ENCODE data around the gene TMOD2.

The TMOD2 gene

GRCh38 chr15:51754267-51754666 lies 2.9 kb downstream of the TMOD2 start:
- no peak for DNase-seq (ENCODE audit: low read depth, low spot score)
- no peak overlapping the region for H3K27ac ChIP-seq (ENCODE audit: low read length)
- H3K4me1 ChIP-seq (ENCODE audit: control insufficient read depth, insufficient read depth, low read length): peaks cover 1% of the 10 kb centered on the region; the same call in 1 of the 2 replicates
- H3K9me3 ChIP-seq (ENCODE audit: control insufficient read depth, insufficient read depth, low read length): no peaks in the 10 kb centered on the region
- no CpG with 5 or more reads among the region's 2 CpGs for WGBS (ENCODE audit: insufficient coverage, insufficient read length)
- H3K36me3 ChIP-seq (ENCODE audit: control insufficient read depth, insufficient read depth, low read length): no peaks in the 10 kb centered on the region
- no peak overlapping the region for H3K4me3 ChIP-seq (ENCODE audit: low read length)
- H3K27me3 ChIP-seq (ENCODE audit: control insufficient read depth, insufficient read depth, low read length): peaks cover 22% of the 10 kb centered on the region

GRCh38 chr15:51755790-51756189 lies 4.4 kb downstream of the TMOD2 start:
- no peak overlapping the region for H3K27ac ChIP-seq (ENCODE audit: low read length)
- H3K4me3 ChIP-seq (ENCODE audit: low read length): no peak overlapping the region
- WGBS (ENCODE audit: insufficient coverage, insufficient read length): no CpG with 5 or more reads among the region's 4 CpGs
- H3K27me3 ChIP-seq (ENCODE audit: control insufficient read depth, insufficient read depth, low read length): peaks cover 8% of the 10 kb centered on the region; the same call in 1 of the 2 replicates
- no peak for DNase-seq (ENCODE audit: low read depth, low spot score)
- no peaks in the 10 kb centered on the region for H3K36me3 ChIP-seq (ENCODE audit: control insufficient read depth, insufficient read depth, low read length)
- no peaks in the 10 kb centered on the region for H3K9me3 ChIP-seq (ENCODE audit: control insufficient read depth, insufficient read depth, low read length)
- peaks cover 1% of the 10 kb centered on the region; the same call in 1 of the 2 replicates for H3K4me1 ChIP-seq (ENCODE audit: control insufficient read depth, insufficient read depth, low read length)

- Histone ChIP-seq H3K4me1 (ENCODE audit: control insufficient read depth, insufficient read depth, low read length) (peaks cover 1% of the 10 kb centered on the region; the same call in 1 of the 2 replicates), H3K4me3 (ENCODE audit: low read length) (no peak overlapping the region), H3K9me3 (ENCODE audit: control insufficient read depth, insufficient read depth, low read length) (no peaks in the 10 kb centered on the region), H3K27ac (ENCODE audit: low read length) (no peak overlapping the region), H3K36me3 (ENCODE audit: control insufficient read depth, insufficient read depth, low read length) (no peaks in the 10 kb centered on the region), H3K27me3 (ENCODE audit: control insufficient read depth, insufficient read depth, low read length) (peaks cover 6% of the 10 kb centered on the region; the same call in 1 of the 2 replicates)
- WGBS (ENCODE audit: insufficient coverage, insufficient read length): no CpG with 5 or more reads among the region's 4 CpGs
- no peak for DNase-seq (ENCODE audit: low read depth, low spot score)
Observed at GRCh38 chr15:51756482-51756881, 5.1 kb downstream of the TMOD2 start.

- WGBS (ENCODE audit: insufficient coverage, insufficient read length): no CpG with 5 or more reads among the region's 2 CpGs
Observed at GRCh38 chr15:51757450-51757849, 6.1 kb downstream of the TMOD2 start.

GRCh38 chr15:51758645-51759044 lies 7.2 kb downstream of the TMOD2 start:
- Histone ChIP-seq H3K27me3 (ENCODE audit: control insufficient read depth, insufficient read depth, low read length) (no peaks in the 10 kb centered on the region), H3K4me1 (ENCODE audit: control insufficient read depth, insufficient read depth, low read length) (no peaks in the 10 kb centered on the region), H3K36me3 (ENCODE audit: control insufficient read depth, insufficient read depth, low read length) (no peaks in the 10 kb centered on the region), H3K9me3 (ENCODE audit: control insufficient read depth, insufficient read depth, low read length) (no peaks in the 10 kb centered on the region), H3K27ac (ENCODE audit: low read length) (no peak overlapping the region), H3K4me3 (ENCODE audit: low read length) (no peak overlapping the region)
- no CpG with 5 or more reads among the region's 1 CpG for WGBS (ENCODE audit: insufficient coverage, insufficient read length)
- no peak for DNase-seq (ENCODE audit: low read depth, low spot score)

More at GRCh38 chr15:51757450-51757849, 6.1 kb downstream of the TMOD2 start:
- Histone ChIP-seq H3K4me1 (ENCODE audit: control insufficient read depth, insufficient read depth, low read length) (peaks cover under 1% of the 10 kb centered on the region; the same call in 1 of the 2 replicates), H3K4me3 (ENCODE audit: low read length) (no peak overlapping the region), H3K9me3 (ENCODE audit: control insufficient read depth, insufficient read depth, low read length) (no peaks in the 10 kb centered on the region), H3K27ac (ENCODE audit: low read length) (no peak overlapping the region), H3K27me3 (ENCODE audit: control insufficient read depth, insufficient read depth, low read length) (peaks cover 4% of the 10 kb centered on the region; the same call in 1 of the 2 replicates), H3K36me3 (ENCODE audit: control insufficient read depth, insufficient read depth, low read length) (no peaks in the 10 kb centered on the region)
- DNase-seq (ENCODE audit: low read depth, low spot score): no peak

GRCh38 chr15:51759557-51760070 lies 8.2 kb downstream of the TMOD2 start:
- no peak overlapping the region for H3K4me3 ChIP-seq (ENCODE audit: low read length)
- no peaks in the 10 kb centered on the region for H3K9me3 ChIP-seq (ENCODE audit: control insufficient read depth, insufficient read depth, low read length)
- H3K27ac ChIP-seq (ENCODE audit: low read length): no peak overlapping the region
- no CpG with 5 or more reads among the region's 3 CpGs for WGBS (ENCODE audit: insufficient coverage, insufficient read length)
- H3K36me3 ChIP-seq (ENCODE audit: control insufficient read depth, insufficient read depth, low read length): no peaks in the 10 kb centered on the region
- H3K4me1 ChIP-seq (ENCODE audit: control insufficient read depth, insufficient read depth, low read length): no peaks in the 10 kb centered on the region
- DNase-seq (ENCODE audit: low read depth, low spot score): no peak
- H3K27me3 ChIP-seq (ENCODE audit: control insufficient read depth, insufficient read depth, low read length): no peaks in the 10 kb centered on the region

GRCh38 chr15:51760805-51761204 lies 9.4 kb downstream of the TMOD2 start:
- Histone ChIP-seq H3K4me3 (ENCODE audit: low read length) (no peak overlapping the region), H3K27me3 (ENCODE audit: control insufficient read depth, insufficient read depth, low read length) (no peaks in the 10 kb centered on the region), H3K36me3 (ENCODE audit: control insufficient read depth, insufficient read depth, low read length) (no peaks in the 10 kb centered on the region), H3K4me1 (ENCODE audit: control insufficient read depth, insufficient read depth, low read length) (no peaks in the 10 kb centered on the region), H3K27ac (ENCODE audit: low read length) (no peak overlapping the region), H3K9me3 (ENCODE audit: control insufficient read depth, insufficient read depth, low read length) (no peaks in the 10 kb centered on the region)
- WGBS (ENCODE audit: insufficient coverage, insufficient read length): no CpG with 5 or more reads among the region's 3 CpGs
- no peak for DNase-seq (ENCODE audit: low read depth, low spot score)

GRCh38 chr15:51765751-51766150 lies 14.4 kb downstream of the TMOD2 start:
- H3K36me3 ChIP-seq (ENCODE audit: control insufficient read depth, insufficient read depth, low read length): no peaks in the 10 kb centered on the region
- H3K27me3 ChIP-seq (ENCODE audit: control insufficient read depth, insufficient read depth, low read length): no peaks in the 10 kb centered on the region
- no peak overlapping the region for H3K27ac ChIP-seq (ENCODE audit: low read length)
- H3K9me3 ChIP-seq (ENCODE audit: control insufficient read depth, insufficient read depth, low read length): no peaks in the 10 kb centered on the region
- H3K4me1 ChIP-seq (ENCODE audit: control insufficient read depth, insufficient read depth, low read length): 0 out of 2 replicates have a peak, but pooled peaks cover 3% of the 10 kb centered on the region
- WGBS (ENCODE audit: insufficient coverage, insufficient read length): no CpG with 5 or more reads among the region's 7 CpGs
- no peak for DNase-seq (ENCODE audit: low read depth, low spot score)
- H3K4me3 ChIP-seq (ENCODE audit: low read length): no peak overlapping the region

GRCh38 chr15:51766341-51766740 lies 14.9 kb downstream of the TMOD2 start:
- WGBS (ENCODE audit: insufficient coverage, insufficient read length): no CpG with 5 or more reads among the region's 1 CpG
- Histone ChIP-seq H3K36me3 (ENCODE audit: control insufficient read depth, insufficient read depth, low read length) (no peaks in the 10 kb centered on the region), H3K4me3 (ENCODE audit: low read length) (no peak overlapping the region), H3K9me3 (ENCODE audit: control insufficient read depth, insufficient read depth, low read length) (no peaks in the 10 kb centered on the region), H3K27me3 (ENCODE audit: control insufficient read depth, insufficient read depth, low read length) (no peaks in the 10 kb centered on the region), H3K27ac (ENCODE audit: low read length) (no peak overlapping the region), H3K4me1 (ENCODE audit: control insufficient read depth, insufficient read depth, low read length) (0 out of 2 replicates have a peak, but pooled peaks cover 3% of the 10 kb centered on the region)
- DNase-seq (ENCODE audit: low read depth, low spot score): no peak

- Histone ChIP-seq H3K9me3 (ENCODE audit: control insufficient read depth, insufficient read depth, low read length) (no peaks in the 10 kb centered on the region), H3K36me3 (ENCODE audit: control insufficient read depth, insufficient read depth, low read length) (no peaks in the 10 kb centered on the region), H3K27me3 (ENCODE audit: control insufficient read depth, insufficient read depth, low read length) (no peaks in the 10 kb centered on the region), H3K4me3 (ENCODE audit: low read length) (no peak overlapping the region), H3K4me1 (ENCODE audit: control insufficient read depth, insufficient read depth, low read length) (0 out of 2 replicates have a peak, but pooled peaks cover 3% of the 10 kb centered on the region), H3K27ac (ENCODE audit: low read length) (no peak overlapping the region)
- WGBS (ENCODE audit: insufficient coverage, insufficient read length): no CpG with 5 or more reads among the region's 9 CpGs
- no peak for DNase-seq (ENCODE audit: low read depth, low spot score)
Observed at GRCh38 chr15:51768018-51768417, 16.6 kb downstream of the TMOD2 start.

GRCh38 chr15:51770902-51771301 lies 19.5 kb downstream of the TMOD2 start:
- no peaks in the 10 kb centered on the region for H3K36me3 ChIP-seq (ENCODE audit: control insufficient read depth, insufficient read depth, low read length)
- 100% methylated on average over 1 of the region's 3 CpGs for WGBS (ENCODE audit: insufficient coverage, insufficient read length)
- 0 out of 2 replicates have a peak, but pooled peaks cover 3% of the 10 kb centered on the region for H3K4me1 ChIP-seq (ENCODE audit: control insufficient read depth, insufficient read depth, low read length)
- no peaks in the 10 kb centered on the region for H3K9me3 ChIP-seq (ENCODE audit: control insufficient read depth, insufficient read depth, low read length)
- H3K27ac ChIP-seq (ENCODE audit: low read length): no peak overlapping the region
- H3K27me3 ChIP-seq (ENCODE audit: control insufficient read depth, insufficient read depth, low read length): no peaks in the 10 kb centered on the region
- no peak for DNase-seq (ENCODE audit: low read depth, low spot score)
- no peak overlapping the region for H3K4me3 ChIP-seq (ENCODE audit: low read length)
